Measurements from ENCODE around the gene CDH4.

CDH4 gene

DNA sequence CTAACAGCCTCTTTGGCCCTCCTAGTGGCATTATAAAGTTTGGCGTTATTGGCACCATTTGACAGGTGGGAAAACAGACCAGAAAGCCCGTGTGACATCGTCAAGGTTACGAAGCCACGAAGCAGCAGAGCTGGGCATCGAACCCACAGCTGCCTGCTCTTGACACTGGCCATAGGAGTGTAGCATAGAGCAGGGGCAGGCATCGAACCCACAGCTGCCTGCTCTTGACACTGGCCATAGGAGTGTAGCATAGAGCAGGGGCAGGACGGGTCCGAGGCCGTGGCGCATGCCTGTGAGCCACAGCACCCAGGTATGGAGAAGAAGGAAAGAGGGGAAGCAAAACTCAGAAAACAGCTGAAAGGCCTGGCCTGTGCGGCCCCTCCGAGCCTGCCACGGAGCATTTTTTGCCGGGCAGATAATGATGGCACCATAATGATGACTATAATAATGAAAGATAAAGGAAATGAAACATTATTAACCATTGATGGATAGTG, 33.1 kb downstream of the CDH4 start (continued):
- TF ChIP-seq, protein P1, sequence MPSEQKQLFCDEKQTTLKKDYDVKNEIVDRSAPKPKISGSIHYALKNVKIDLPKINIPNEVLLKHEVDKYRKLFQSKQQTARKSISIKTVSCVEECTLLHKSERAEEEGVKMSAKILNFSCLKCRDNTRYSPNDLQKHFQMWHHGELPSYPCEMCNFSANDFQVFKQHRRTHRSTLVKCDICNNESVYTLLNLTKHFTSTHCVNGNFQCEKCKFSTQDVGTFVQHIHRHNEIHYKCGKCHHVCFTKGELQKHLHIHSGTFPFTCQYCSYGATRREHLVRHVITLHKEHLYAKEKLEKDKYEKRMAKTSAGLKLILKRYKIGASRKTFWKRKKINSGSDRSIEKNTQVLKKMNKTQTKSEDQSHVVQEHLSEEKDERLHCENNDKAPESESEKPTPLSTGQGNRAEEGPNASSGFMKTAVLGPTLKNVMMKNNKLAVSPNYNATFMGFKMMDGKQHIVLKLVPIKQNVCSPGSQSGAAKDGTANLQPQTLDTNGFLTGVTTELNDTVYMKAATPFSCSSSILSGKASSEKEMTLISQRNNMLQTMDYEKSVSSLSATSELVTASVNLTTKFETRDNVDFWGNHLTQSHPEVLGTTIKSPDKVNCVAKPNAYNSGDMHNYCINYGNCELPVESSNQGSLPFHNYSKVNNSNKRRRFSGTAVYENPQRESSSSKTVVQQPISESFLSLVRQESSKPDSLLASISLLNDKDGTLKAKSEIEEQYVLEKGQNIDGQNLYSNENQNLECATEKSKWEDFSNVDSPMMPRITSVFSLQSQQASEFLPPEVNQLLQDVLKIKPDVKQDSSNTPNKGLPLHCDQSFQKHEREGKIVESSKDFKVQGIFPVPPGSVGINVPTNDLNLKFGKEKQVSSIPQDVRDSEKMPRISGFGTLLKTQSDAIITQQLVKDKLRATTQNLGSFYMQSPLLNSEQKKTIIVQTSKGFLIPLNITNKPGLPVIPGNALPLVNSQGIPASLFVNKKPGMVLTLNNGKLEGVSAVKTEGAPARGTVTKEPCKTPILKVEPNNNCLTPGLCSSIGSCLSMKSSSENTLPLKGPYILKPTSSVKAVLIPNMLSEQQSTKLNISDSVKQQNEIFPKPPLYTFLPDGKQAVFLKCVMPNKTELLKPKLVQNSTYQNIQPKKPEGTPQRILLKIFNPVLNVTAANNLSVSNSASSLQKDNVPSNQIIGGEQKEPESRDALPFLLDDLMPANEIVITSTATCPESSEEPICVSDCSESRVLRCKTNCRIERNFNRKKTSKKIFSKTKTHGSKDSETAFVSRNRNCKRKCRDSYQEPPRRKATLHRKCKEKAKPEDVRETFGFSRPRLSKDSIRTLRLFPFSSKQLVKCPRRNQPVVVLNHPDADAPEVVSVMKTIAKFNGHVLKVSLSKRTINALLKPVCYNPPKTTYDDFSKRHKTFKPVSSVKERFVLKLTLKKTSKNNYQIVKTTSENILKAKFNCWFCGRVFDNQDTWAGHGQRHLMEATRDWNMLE (tag by site-specific recombination; conservative IDR thresholded peaks at IDR 0.05; ENCODE audit: low read depth): no peak

DNA sequence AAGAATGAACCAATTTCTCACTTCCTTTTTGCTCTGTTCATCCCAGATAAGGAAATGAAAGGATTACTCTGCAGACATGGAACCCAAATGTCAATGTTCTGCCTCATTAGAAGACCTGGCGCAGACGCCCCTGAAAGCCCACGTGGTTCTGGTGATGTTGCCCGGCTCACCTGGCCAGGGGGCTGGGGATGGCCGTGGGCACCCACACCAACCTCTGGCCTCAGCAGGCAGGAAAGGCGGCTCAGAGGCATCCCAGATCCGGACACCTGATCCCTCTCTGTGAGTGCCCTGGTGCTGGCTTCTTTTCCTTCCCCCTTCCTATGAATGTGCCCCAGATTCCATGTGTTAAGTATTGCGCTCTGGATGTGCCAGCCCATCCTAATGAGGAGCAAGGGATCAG, 33.6 kb downstream of the CDH4 start:
- H3K9me3 ChIP-seq (ENCODE audit: control insufficient read depth, insufficient read depth, low read depth, low read length): no peaks in the 10 kb centered on the region
- no peaks in the 10 kb centered on the region for H3K36me3 ChIP-seq (ENCODE audit: control insufficient read depth in 2 of 2, insufficient read depth in 1 of 2, low read length in 2 of 2)
- no peaks in the 10 kb centered on the region for H3K4me1 ChIP-seq (ENCODE audit: control insufficient read depth, insufficient read depth, low read length)
- TF ChIP-seq ZNF571 (tag by site-specific recombination; IDR thresholded peaks at IDR 0.05): no peak
- no peak for TF ChIP-seq ZNF670 (tag by site-specific recombination; IDR thresholded peaks at IDR 0.05; ENCODE audit: low read depth)
- TF ChIP-seq ZNF792 (tag by site-specific recombination; IDR thresholded peaks at IDR 0.05): no peak
- TF ChIP-seq YY1 (tag by site-specific recombination; IDR thresholded peaks at IDR 0.05): no peak
- TF ChIP-seq, protein P2, sequence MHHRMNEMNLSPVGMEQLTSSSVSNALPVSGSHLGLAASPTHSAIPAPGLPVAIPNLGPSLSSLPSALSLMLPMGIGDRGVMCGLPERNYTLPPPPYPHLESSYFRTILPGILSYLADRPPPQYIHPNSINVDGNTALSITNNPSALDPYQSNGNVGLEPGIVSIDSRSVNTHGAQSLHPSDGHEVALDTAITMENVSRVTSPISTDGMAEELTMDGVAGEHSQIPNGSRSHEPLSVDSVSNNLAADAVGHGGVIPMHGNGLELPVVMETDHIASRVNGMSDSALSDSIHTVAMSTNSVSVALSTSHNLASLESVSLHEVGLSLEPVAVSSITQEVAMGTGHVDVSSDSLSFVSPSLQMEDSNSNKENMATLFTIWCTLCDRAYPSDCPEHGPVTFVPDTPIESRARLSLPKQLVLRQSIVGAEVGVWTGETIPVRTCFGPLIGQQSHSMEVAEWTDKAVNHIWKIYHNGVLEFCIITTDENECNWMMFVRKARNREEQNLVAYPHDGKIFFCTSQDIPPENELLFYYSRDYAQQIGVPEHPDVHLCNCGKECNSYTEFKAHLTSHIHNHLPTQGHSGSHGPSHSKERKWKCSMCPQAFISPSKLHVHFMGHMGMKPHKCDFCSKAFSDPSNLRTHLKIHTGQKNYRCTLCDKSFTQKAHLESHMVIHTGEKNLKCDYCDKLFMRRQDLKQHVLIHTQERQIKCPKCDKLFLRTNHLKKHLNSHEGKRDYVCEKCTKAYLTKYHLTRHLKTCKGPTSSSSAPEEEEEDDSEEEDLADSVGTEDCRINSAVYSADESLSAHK (tag by site-specific recombination; IDR thresholded peaks at IDR 0.05): no peak
- TF ChIP-seq ZNF76 (tag by site-specific recombination; IDR thresholded peaks at IDR 0.05; ENCODE audit: borderline replicate concordance, low read depth): no peak
- TF ChIP-seq ZNF157 (tag by site-specific recombination; IDR thresholded peaks at IDR 0.05): no peak
- TF ChIP-seq, protein P3, sequence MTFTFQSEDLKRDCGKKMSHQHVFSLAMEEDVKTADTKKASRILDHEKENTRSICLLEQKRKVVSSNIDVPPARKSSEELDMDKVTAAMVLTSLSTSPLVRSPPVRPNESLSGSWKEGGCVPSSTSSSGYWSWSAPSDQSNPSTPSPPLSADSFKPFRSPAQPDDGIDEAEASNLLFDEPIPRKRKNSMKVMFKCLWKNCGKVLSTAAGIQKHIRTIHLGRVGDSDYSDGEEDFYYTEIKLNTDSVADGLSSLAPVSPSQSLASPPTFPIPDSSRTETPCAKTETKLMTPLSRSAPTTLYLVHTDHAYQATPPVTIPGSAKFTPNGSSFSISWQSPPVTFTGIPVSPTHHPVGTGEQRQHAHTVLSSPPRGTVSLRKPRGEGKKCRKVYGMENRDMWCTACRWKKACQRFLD (tag by site-specific recombination; IDR thresholded peaks at IDR 0.05): no peak
- TF ChIP-seq, protein P4, sequence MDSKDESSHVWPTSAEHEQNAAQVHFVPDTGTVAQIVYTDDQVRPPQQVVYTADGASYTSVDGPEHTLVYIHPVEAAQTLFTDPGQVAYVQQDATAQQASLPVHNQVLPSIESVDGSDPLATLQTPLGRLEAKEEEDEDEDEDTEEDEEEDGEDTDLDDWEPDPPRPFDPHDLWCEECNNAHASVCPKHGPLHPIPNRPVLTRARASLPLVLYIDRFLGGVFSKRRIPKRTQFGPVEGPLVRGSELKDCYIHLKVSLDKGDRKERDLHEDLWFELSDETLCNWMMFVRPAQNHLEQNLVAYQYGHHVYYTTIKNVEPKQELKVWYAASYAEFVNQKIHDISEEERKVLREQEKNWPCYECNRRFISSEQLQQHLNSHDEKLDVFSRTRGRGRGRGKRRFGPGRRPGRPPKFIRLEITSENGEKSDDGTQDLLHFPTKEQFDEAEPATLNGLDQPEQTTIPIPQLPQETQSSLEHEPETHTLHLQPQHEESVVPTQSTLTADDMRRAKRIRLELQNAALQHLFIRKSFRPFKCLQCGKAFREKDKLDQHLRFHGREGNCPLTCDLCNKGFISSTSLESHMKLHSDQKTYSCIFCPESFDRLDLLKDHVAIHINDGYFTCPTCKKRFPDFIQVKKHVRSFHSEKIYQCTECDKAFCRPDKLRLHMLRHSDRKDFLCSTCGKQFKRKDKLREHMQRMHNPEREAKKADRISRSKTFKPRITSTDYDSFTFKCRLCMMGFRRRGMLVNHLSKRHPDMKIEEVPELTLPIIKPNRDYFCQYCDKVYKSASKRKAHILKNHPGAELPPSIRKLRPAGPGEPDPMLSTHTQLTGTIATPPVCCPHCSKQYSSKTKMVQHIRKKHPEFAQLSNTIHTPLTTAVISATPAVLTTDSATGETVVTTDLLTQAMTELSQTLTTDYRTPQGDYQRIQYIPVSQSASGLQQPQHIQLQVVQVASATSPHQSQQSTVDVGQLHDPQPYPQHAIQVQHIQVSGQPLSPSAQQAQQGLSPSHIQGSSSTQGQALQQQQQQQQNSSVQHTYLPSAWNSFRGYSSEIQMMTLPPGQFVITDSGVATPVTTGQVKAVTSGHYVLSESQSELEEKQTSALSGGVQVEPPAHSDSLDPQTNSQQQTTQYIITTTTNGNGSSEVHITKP (tag by site-specific recombination; IDR thresholded peaks at IDR 0.05): no peak
- TF ChIP-seq ZNF19 (tag by site-specific recombination; IDR thresholded peaks at IDR 0.05; ENCODE audit: low read depth): no peak
- TF ChIP-seq ZBTB7A (tag by site-specific recombination; IDR thresholded peaks at IDR 0.05; ENCODE audit: low read depth): no peak
- TF ChIP-seq ZNF10 (tag by site-specific recombination; IDR thresholded peaks at IDR 0.05): no peak
- no peak for TF ChIP-seq ZNF114 (tag by site-specific recombination; IDR thresholded peaks at IDR 0.05)
- no peak for TF ChIP-seq ZNF624 (tag by site-specific recombination; IDR thresholded peaks at IDR 0.05)
- TF ChIP-seq ZNF223 (tag by site-specific recombination; IDR thresholded peaks at IDR 0.05): no peak
- TF ChIP-seq ZFP37 (tag by site-specific recombination; IDR thresholded peaks at IDR 0.05): no peak
- TF ChIP-seq ZNF24 (tag by site-specific recombination; IDR thresholded peaks at IDR 0.05): no peak
- no peak for TF ChIP-seq ZNF416 (tag by site-specific recombination; IDR thresholded peaks at IDR 0.05)
- TF ChIP-seq, protein P5, sequence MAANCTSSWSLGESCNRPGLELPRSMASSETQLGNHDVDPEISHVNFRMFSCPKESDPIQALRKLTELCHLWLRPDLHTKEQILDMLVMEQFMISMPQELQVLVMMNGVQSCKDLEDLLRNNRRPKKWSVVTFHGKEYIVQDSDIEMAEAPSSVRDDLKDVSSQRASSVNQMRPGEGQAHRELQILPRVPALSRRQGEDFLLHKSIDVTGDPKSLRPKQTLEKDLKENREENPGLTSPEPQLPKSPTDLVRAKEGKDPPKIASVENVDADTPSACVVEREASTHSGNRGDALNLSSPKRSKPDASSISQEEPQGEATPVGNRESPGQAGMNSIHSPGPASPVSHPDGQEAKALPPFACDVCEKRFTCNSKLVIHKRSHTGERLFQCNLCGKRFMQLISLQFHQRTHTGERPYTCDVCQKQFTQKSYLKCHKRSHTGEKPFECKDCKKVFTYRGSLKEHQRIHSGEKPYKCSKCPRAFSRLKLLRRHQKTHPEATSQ (tag by site-specific recombination; IDR thresholded peaks at IDR 0.05): no peak
- TF ChIP-seq ZNF529 (tag by site-specific recombination; IDR thresholded peaks at IDR 0.05; ENCODE audit: insufficient replicate concordance): no peak
- CTCF ChIA-PET: no interaction called here
- no peak overlapping the region for H3K4me3 ChIP-seq (ENCODE audit: low read depth, low read length)
- no peak overlapping the region for H3K27ac ChIP-seq (ENCODE audit: extremely low read depth, low read depth, low read length)
- POLR2A ChIA-PET: no interaction called here
